Measurements from ENCODE around the gene SULT6B1. TPM values are rescaled to one million over a fixed set of nuclear protein-coding genes. Genes with fewer than 3 reads are reported as not detected.
"Not testable (repeated sequence)": the region's sequence is repeated elsewhere in the genome, so short reads cannot be mapped to it uniquely, and the experiment has no call there.

The SULT6B1 gene
- total and polyA plus RNA-seq, 2 donors (not counting 1 experiment from before 2014, with no cell fraction given) = not detected

DNA sequence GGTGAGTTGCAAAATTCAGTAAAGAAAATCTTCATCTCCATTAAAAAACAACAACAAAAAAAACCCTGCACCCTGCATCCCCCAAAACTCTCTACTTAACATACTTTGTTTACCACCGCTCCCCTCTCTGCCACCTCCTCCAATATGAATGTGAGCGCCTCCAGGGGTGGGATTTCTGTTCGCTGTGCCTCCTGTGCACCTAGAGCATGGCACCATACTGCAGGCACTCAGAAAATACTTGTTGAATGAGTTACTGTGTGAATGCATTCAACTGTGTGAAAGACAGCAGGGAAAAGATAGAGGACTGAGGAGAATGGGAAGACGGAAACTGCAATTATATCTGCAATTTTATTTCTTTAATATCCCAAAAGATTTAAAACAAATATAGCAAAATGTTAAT lies 38.4 kb upstream of the SULT6B1 start:
- CTCF ChIA-PET = no interaction called here
- H3K4me3 Mint-ChIP-seq = no peak overlapping the region
- peaks cover 15 to 20% of the 10 kb centered on the region in 2 donors for H3K4me1 ChIP-seq (ENCODE audit: control insufficient read depth in 2 of 2, insufficient read depth in 2 of 2, low read length in 2 of 2)

DNA sequence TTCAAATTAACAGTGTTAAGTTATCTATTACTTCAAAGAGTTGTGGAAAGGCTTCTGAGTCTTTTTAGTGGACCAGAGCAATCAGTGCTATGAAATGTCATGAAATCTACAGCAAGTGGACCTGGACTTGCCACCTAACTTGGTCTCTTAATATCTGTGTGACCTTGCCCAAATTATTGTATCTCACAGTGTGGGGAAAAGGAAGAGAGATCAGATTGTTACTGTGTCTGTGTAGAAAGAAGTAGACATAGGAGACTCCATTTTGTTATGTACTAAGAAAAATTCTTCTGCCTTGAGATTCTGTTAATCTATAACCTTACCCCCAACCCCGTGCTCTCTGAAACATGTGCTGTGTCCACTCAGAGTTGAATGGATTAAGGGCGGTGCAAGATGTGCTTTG lies 36.7 kb upstream of the SULT6B1 start:
- H3K27ac ChIP-seq (ENCODE audit: low read length in 2 of 2); ATAC-seq (ENCODE audit: low read depth); H3K4me2 ChIP-seq (replicated peaks; ENCODE audit: low read depth, low read length, poor library complexity, severe bottlenecking); H3K4me3 Mint-ChIP-seq; H3K9ac ChIP-seq (ENCODE audit: low read length); POLR2A ChIA-PET; intact Hi-C loops (cut with micrococcal nuclease); H3K9me3 Mint-ChIP-seq (ENCODE audit: insufficient read depth); CTCF ChIA-PET; H3K4me3 ChIP-seq (ENCODE audit: control extremely low read depth in 1 of 5, extremely low read depth in 1 of 5, insufficient read depth in 1 of 5, low read depth in 2 of 5, low read length in 4 of 5); H3K27me3 ChIP-seq (replicated peaks in 1 of 4; ENCODE audit: control extremely low read depth in 1 of 4, control insufficient read depth in 3 of 4, insufficient read depth in 4 of 4, low read length in 3 of 4); H3K27ac Mint-ChIP-seq; H2AFZ ChIP-seq (ENCODE audit: insufficient read depth, low read depth, low read length, poor library complexity, severe bottlenecking); H3K9me3 ChIP-seq (ENCODE audit: control extremely low read depth in 1 of 3, control insufficient read depth in 2 of 3, insufficient read depth in 1 of 3, low read length in 2 of 3); DNase-seq; H3K27me3 Mint-ChIP-seq: not testable (repeated sequence)
- WGBS (ENCODE audit: insufficient coverage) = no CpG with 5 or more reads among the region's 2 CpGs
- peaks cover 30% of the 10 kb centered on the region for H4K20me1 ChIP-seq (ENCODE audit: control insufficient read depth, insufficient read depth, low read length, poor library complexity, severe bottlenecking)
- H3K4me1 Mint-ChIP-seq = peaks cover 32% of the 10 kb centered on the region
- peaks cover 8 to 14% of the 10 kb centered on the region in 2 donors for H3K4me1 ChIP-seq (ENCODE audit: control insufficient read depth in 2 of 2, insufficient read depth in 2 of 2, low read length in 2 of 2)
- peaks cover 7 to 48% of the 10 kb centered on the region in 2 experiments for H3K36me3 ChIP-seq (replicated peaks in 1 of 2; ENCODE audit: control extremely low read depth in 1 of 2, control insufficient read depth in 1 of 2, extremely low read depth in 1 of 2, insufficient read depth in 2 of 2, low read length in 1 of 2)
- H3K79me2 ChIP-seq (ENCODE audit: control insufficient read depth, insufficient read depth, low read length) = peaks cover 65% of the 10 kb centered on the region

More for the DNA sequence above, 38.4 kb upstream of the SULT6B1 start:
- H3K79me2 ChIP-seq (ENCODE audit: control insufficient read depth, insufficient read depth, low read length) = peaks cover 78% of the 10 kb centered on the region
- DNase-seq = no peak
- Mint-ChIP-seq H3K27me3 (no peaks in the 10 kb centered on the region), H3K9me3 (ENCODE audit: insufficient read depth) (no peaks in the 10 kb centered on the region), H3K27ac (no peak overlapping the region), H3K4me1 (peaks cover 32% of the 10 kb centered on the region)
- peaks cover 30% of the 10 kb centered on the region for H4K20me1 ChIP-seq (ENCODE audit: control insufficient read depth, insufficient read depth, low read length, poor library complexity, severe bottlenecking)
- H2AFZ ChIP-seq (ENCODE audit: insufficient read depth, low read depth, low read length, poor library complexity, severe bottlenecking) = no peak overlapping the region
- H3K27ac ChIP-seq (ENCODE audit: low read length in 2 of 2) = no peak overlapping the region
- H3K9ac ChIP-seq (ENCODE audit: low read length) = no peak overlapping the region
- WGBS (ENCODE audit: insufficient coverage) = 83% methylated on average over 1 of the region's 4 CpGs
- no peak for TF ChIP-seq EZH2 (IDR thresholded peaks at IDR 0.05; ENCODE audit: borderline replicate concordance, insufficient read depth, low read depth, low read length, poor library complexity, severe bottlenecking)
- TF ChIP-seq, protein P1, sequence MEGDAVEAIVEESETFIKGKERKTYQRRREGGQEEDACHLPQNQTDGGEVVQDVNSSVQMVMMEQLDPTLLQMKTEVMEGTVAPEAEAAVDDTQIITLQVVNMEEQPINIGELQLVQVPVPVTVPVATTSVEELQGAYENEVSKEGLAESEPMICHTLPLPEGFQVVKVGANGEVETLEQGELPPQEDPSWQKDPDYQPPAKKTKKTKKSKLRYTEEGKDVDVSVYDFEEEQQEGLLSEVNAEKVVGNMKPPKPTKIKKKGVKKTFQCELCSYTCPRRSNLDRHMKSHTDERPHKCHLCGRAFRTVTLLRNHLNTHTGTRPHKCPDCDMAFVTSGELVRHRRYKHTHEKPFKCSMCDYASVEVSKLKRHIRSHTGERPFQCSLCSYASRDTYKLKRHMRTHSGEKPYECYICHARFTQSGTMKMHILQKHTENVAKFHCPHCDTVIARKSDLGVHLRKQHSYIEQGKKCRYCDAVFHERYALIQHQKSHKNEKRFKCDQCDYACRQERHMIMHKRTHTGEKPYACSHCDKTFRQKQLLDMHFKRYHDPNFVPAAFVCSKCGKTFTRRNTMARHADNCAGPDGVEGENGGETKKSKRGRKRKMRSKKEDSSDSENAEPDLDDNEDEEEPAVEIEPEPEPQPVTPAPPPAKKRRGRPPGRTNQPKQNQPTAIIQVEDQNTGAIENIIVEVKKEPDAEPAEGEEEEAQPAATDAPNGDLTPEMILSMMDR (IDR thresholded peaks at IDR 0.05) = no peak
- H3K9me3 ChIP-seq (ENCODE audit: control extremely low read depth in 1 of 3, control insufficient read depth in 2 of 3, insufficient read depth in 1 of 3, low read length in 2 of 3) = no peaks in the 10 kb centered on the region
- H3K4me3 ChIP-seq (ENCODE audit: control extremely low read depth in 1 of 5, extremely low read depth in 1 of 5, insufficient read depth in 1 of 5, low read depth in 2 of 5, low read length in 4 of 5) = no peak overlapping the region
- no peaks in the 10 kb centered on the region for H3K27me3 ChIP-seq (replicated peaks in 1 of 4; ENCODE audit: control extremely low read depth in 1 of 4, control insufficient read depth in 3 of 4, insufficient read depth in 4 of 4, low read length in 3 of 4)
- ATAC-seq (ENCODE audit: low read depth) = no peak
- H3K4me2 ChIP-seq (replicated peaks; ENCODE audit: low read depth, low read length, poor library complexity, severe bottlenecking) = no peak overlapping the region
- POLR2A ChIA-PET = no interaction called here
- peaks cover 7 to 33% of the 10 kb centered on the region in 2 experiments for H3K36me3 ChIP-seq (replicated peaks in 1 of 2; ENCODE audit: control extremely low read depth in 1 of 2, control insufficient read depth in 1 of 2, extremely low read depth in 1 of 2, insufficient read depth in 2 of 2, low read length in 1 of 2)
- intact Hi-C loops (cut with micrococcal nuclease) = no loop called here

All from B cell (primary cell).